HEK293 (cell line): Measurements from ENCODE around the gene DYNLT1.

Experiments used
- CTCF ChIA-PET: fragments of 350-600 bp; formaldehyde crosslinking; extraction: SDS; loops from one replicate; lab custom pipeline; 2021; ENCODE audit warnings: antibody characterized with exemption; lab: Yijun Ruan, JAX
- POLR2A ChIA-PET: fragments of 300-600 bp; formaldehyde crosslinking; extraction: SDS; loops from one replicate; lab custom pipeline; 2020; ENCODE audit warnings: antibody characterized with exemption, inconsistent platforms; lab: Yijun Ruan, JAX
- H3K27ac ChIP-seq: fragments of 200-500 bp; sonication (Bioruptor generic); 2 replicates; pipeline ENCODE4 v1.5.1; 2014; ENCODE audit warnings: low read depth, low read length, control low read depth, inconsistent platforms; ENCODE audit errors: extremely low read depth
- H3K36me3 ChIP-seq, 2 experiments: fragments of 200-500 bp in 1 of 2; sonication (Bioruptor generic) in 1 of 2; 1 replicate in 1 of 2; 2 replicates in 1 of 2; pipeline ENCODE4 v1.5.1; 2014 to 2017; ENCODE audit warnings: inconsistent platforms in 2 of 2, low read length in 2 of 2; ENCODE audit not compliant: control insufficient read depth in 2 of 2, insufficient read depth in 1 of 2
- H3K4me1 ChIP-seq: fragments of 200-500 bp; sonication (Bioruptor generic); 2 replicates; pipeline ENCODE4 v1.5.1; 2014; ENCODE audit warnings: mild to moderate bottlenecking, low read length, inconsistent platforms; ENCODE audit not compliant: control insufficient read depth, insufficient read depth
- H3K4me3 ChIP-seq: 2 replicates; pipeline ENCODE4 v1.5.1; 2011; ENCODE audit warnings: low read depth, mild to moderate bottlenecking, control low read depth, low read length, moderate library complexity
- H3K9me3 ChIP-seq: fragments of 200-500 bp; sonication (Bioruptor generic); 2 replicates; pipeline ENCODE4 v1.5.1; 2014; ENCODE audit warnings: low read depth, low read length, inconsistent platforms; ENCODE audit not compliant: control insufficient read depth, insufficient read depth
- HOXC10 ChIP-seq: sonication (generic); formaldehyde crosslinking; IDR thresholded peaks from 2 replicates; pipeline ENCODE4 v1.8.1; 2023; ENCODE audit warnings: mild to moderate bottlenecking, missing genetic modification reagents
- MZF1 ChIP-seq: fragments of 450-650 bp; formaldehyde crosslinking; IDR thresholded peaks from 2 replicates; pipeline ENCODE4 v1.5.1; 2017; ENCODE audit warnings: missing biosample characterization, missing genetic modification characterization, borderline replicate concordance
- PATZ1 ChIP-seq: fragments of 450-650 bp; formaldehyde crosslinking; IDR thresholded peaks from 2 replicates; pipeline ENCODE4 v1.5.1; 2016; ENCODE audit warnings: missing biosample characterization, missing genetic modification characterization
- PRDM10 ChIP-seq: fragments of 450-650 bp; formaldehyde crosslinking; IDR thresholded peaks from 2 replicates; pipeline ENCODE4 v1.5.1; 2016; ENCODE audit warnings: missing biosample characterization, missing genetic modification characterization
- ZBTB21 ChIP-seq: fragments of 450-650 bp; formaldehyde crosslinking; IDR thresholded peaks from 2 replicates; pipeline ENCODE4 v1.5.1; 2017; ENCODE audit warnings: missing biosample characterization, missing genetic modification characterization
- ZNF354C ChIP-seq: fragments of 450-650 bp; formaldehyde crosslinking; IDR thresholded peaks from 2 replicates; pipeline ENCODE4 v1.5.1; 2016; ENCODE audit warnings: missing biosample characterization, missing genetic modification characterization, low read depth, borderline replicate concordance
- ZNF394 ChIP-seq: fragments of 450-650 bp; formaldehyde crosslinking; IDR thresholded peaks from 2 replicates; pipeline ENCODE4 v1.5.1; 2016; ENCODE audit warnings: missing biosample characterization, missing genetic modification characterization, mild to moderate bottlenecking, moderate library complexity, borderline replicate concordance
- ZNF433 ChIP-seq: fragments of 450-650 bp; formaldehyde crosslinking; IDR thresholded peaks from 2 replicates; pipeline ENCODE4 v1.5.1; 2016; ENCODE audit warnings: missing biosample characterization, missing genetic modification characterization, low read depth
- ZNF626 ChIP-seq: fragments of 450-650 bp; sonication (Bioruptor Pico); formaldehyde crosslinking; IDR thresholded peaks from 2 replicates; pipeline ENCODE4 v1.5.1; 2018; ENCODE audit warnings: missing biosample characterization, missing genetic modification characterization, inconsistent platforms
- ZNF747 ChIP-seq: fragments of 450-650 bp; formaldehyde crosslinking; IDR thresholded peaks from 2 replicates; pipeline ENCODE4 v1.5.1; 2016; ENCODE audit warnings: missing biosample characterization, missing genetic modification characterization
- TF ChIP-seq, protein P1 (sequence below): fragments of 450-650 bp; formaldehyde crosslinking; IDR thresholded peaks from 2 replicates; pipeline ENCODE4 v1.5.1; 2016; ENCODE audit warnings: missing biosample characterization, missing genetic modification characterization
- TF ChIP-seq, protein P2 (sequence below): fragments of 450-650 bp; formaldehyde crosslinking; IDR thresholded peaks from 2 replicates; pipeline ENCODE4 v1.5.1; 2016; ENCODE audit warnings: missing biosample characterization, missing genetic modification characterization

DYNLT1 gene

DNA sequence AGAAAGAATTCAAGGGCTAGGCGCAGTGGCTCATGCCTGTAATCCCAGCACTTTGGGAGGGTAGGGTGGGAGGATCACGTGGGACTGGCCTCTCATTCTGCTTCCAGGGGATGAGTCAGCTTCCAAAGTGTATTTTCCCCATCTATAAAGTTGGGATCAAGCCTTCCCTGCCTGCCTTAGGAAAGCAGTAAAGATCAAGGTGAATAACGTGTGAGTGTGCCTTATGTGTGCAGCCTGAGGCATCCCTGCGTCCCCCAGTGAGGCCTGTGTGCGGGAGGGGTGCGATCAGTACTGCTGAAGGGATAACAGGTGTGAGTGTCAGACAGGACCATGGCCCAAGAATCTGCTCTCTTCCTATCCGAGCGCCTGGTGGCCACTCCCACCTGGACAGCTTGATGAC lies 57.9 kb downstream of the DYNLT1 start:
- H3K36me3 ChIP-seq: peaks cover 21 to 93% of the 10 kb centered on the region in 2 experiments; a peak in 2 of 3 replicates
- no peak overlapping the region for H3K4me3 ChIP-seq
- H3K27ac ChIP-seq: no peak overlapping the region
- no peaks in the 10 kb centered on the region for H3K4me1 ChIP-seq
- ChIA-PET CTCF (interaction anchor here (0.6 kb wide), 1 partner anchor 19 kb away, joined by 3 read pairs; no protein-coding TSS in a partner anchor), POLR2A (no interaction called here)
- TF ChIP-seq, protein P1, sequence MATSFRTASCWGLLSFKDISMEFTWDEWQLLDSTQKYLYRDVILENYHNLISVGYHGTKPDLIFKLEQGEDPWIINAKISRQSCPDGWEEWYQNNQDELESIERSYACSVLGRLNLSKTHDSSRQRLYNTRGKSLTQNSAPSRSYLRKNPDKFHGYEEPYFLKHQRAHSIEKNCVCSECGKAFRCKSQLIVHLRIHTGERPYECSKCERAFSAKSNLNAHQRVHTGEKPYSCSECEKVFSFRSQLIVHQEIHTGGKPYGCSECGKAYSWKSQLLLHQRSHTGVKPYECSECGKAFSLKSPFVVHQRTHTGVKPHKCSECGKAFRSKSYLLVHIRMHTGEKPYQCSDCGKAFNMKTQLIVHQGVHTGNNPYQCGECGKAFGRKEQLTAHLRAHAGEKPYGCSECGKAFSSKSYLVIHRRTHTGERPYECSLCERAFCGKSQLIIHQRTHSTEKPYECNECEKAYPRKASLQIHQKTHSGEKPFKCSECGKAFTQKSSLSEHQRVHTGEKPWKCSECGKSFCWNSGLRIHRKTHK (tag by site-specific recombination): no peak
- TF ChIP-seq PRDM10 (tag by site-specific recombination): no peak
- TF ChIP-seq ZNF354C (tag by site-specific recombination): no peak
- TF ChIP-seq ZNF747 (tag by site-specific recombination): no peak
- TF ChIP-seq, protein P2, sequence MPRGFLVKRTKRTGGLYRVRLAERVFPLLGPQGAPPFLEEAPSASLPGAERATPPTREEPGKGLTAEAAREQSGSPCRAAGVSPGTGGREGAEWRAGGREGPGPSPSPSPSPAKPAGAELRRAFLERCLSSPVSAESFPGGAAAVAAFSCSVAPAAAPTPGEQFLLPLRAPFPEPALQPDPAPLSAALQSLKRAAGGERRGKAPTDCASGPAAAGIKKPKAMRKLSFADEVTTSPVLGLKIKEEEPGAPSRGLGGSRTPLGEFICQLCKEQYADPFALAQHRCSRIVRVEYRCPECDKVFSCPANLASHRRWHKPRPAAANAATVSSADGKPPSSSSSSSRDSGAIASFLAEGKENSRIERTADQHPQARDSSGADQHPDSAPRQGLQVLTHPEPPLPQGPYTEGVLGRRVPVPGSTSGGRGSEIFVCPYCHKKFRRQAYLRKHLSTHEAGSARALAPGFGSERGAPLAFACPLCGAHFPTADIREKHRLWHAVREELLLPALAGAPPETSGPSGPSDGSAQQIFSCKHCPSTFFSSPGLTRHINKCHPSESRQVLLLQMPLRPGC: no peak
- TF ChIP-seq ZBTB21: no peak
- no peak for TF ChIP-seq ZNF394 (tag by site-specific recombination)
- no peak for TF ChIP-seq ZNF626
- TF ChIP-seq MZF1 (tag by site-specific recombination): no peak
- TF ChIP-seq HOXC10 (CRISPR knock-in tag): no peak
- no peak for TF ChIP-seq PATZ1 (tag by site-specific recombination)
- no peak for TF ChIP-seq ZNF433
- H3K9me3 ChIP-seq: no peaks in the 10 kb centered on the region
